ENCODE data around the gene CAMK2B.

The CAMK2B gene

DNA sequence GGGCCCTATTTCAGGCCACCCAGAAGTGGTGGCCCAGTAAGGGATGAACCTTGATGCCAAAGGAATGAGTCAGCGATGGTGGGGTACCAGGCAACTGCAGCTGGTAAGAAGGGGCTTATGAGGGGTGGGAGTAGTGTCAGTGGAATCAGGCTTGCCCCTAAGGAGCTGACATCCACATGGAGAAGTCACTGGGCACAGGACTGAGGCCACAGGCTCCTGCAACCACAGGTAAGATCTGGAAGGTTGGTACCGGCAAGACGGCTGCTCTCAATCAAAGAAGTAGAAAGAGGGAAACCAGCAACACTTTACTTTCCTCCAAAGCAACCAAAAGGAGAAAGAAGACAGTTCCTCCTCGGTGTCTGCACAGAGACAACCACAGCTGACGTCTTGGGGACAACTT is 138.7 kb downstream of the CAMK2B start:
- Histone ChIP-seq H3K9me3 (ENCODE audit: insufficient read depth, low read length) (peaks cover 17% of the 10 kb centered on the region; the same call in 1 of the 2 replicates), H4K20me1 (ENCODE audit: low read depth, low read length) (no peaks in the 10 kb centered on the region), H3K27ac (ENCODE audit: low read depth, low read length) (no peak overlapping the region), H3K36me3 (ENCODE audit: low read length) (no peaks in the 10 kb centered on the region), H2AFZ (ENCODE audit: low read depth, low read length, severe bottlenecking) (no peak overlapping the region), H3K9ac (ENCODE audit: low read length) (no peak overlapping the region), H3K9me2 (replicated peaks; ENCODE audit: insufficient read depth, low read length) (no peaks in the 10 kb centered on the region), H3K27me3 (ENCODE audit: low read length) (0 out of 2 replicates have a peak, but pooled peaks cover 5% of the 10 kb centered on the region), H3K4me2 (ENCODE audit: low read depth, low read length, poor library complexity, severe bottlenecking) (no peak overlapping the region), H3K79me2 (ENCODE audit: insufficient read depth, low read length) (no peaks in the 10 kb centered on the region), H3F3A (ENCODE audit: insufficient read depth) (no peaks in the 10 kb centered on the region), H3K4me3 (ENCODE audit: insufficient read depth, low read length, poor library complexity, severe bottlenecking) (no peak overlapping the region)
- no peak for TF ChIP-seq EZH2phosphoT487 (conservative IDR thresholded peaks at IDR 0.05; ENCODE audit: low read length)
- TF ChIP-seq, protein P1, sequence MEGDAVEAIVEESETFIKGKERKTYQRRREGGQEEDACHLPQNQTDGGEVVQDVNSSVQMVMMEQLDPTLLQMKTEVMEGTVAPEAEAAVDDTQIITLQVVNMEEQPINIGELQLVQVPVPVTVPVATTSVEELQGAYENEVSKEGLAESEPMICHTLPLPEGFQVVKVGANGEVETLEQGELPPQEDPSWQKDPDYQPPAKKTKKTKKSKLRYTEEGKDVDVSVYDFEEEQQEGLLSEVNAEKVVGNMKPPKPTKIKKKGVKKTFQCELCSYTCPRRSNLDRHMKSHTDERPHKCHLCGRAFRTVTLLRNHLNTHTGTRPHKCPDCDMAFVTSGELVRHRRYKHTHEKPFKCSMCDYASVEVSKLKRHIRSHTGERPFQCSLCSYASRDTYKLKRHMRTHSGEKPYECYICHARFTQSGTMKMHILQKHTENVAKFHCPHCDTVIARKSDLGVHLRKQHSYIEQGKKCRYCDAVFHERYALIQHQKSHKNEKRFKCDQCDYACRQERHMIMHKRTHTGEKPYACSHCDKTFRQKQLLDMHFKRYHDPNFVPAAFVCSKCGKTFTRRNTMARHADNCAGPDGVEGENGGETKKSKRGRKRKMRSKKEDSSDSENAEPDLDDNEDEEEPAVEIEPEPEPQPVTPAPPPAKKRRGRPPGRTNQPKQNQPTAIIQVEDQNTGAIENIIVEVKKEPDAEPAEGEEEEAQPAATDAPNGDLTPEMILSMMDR (IDR thresholded peaks at IDR 0.05; ENCODE audit: insufficient read depth, low read length, poor library complexity, severe bottlenecking) = no peak

DNA sequence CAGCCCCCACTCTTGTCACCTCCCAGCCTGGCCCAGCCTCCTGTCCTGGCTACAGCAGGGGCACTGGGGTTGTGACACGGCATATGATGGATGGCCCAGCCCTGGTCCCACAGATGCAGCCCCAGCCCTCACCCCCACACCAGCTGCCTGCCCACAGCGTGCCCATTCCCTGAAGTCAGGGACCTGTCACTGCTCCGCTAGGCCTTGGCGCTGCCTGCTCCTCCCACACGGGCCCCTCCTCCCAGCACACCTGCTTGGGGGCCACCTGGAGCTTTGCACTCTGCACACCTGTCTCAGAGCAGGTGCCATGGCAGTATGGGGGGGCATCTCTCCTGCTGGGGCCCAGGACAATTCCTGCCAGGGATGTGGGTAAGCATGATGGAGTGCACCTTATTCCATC is 139.7 kb downstream of the CAMK2B start:
- Histone ChIP-seq H3K36me3 (ENCODE audit: low read length) (no peaks in the 10 kb centered on the region), H2AFZ (ENCODE audit: low read depth, low read length, severe bottlenecking) (no peak overlapping the region), H3K9me3 (ENCODE audit: insufficient read depth, low read length) (peaks cover 18% of the 10 kb centered on the region; the same call in 1 of the 2 replicates), H3K27ac (ENCODE audit: low read depth, low read length) (no peak overlapping the region), H3F3A (ENCODE audit: insufficient read depth) (no peaks in the 10 kb centered on the region), H3K9ac (ENCODE audit: low read length) (no peak overlapping the region), H3K9me2 (replicated peaks; ENCODE audit: insufficient read depth, low read length) (no peaks in the 10 kb centered on the region), H3K4me3 (ENCODE audit: insufficient read depth, low read length, poor library complexity, severe bottlenecking) (no peak overlapping the region), H3K27me3 (ENCODE audit: low read length) (0 out of 2 replicates have a peak, but pooled peaks cover 5% of the 10 kb centered on the region), H4K20me1 (ENCODE audit: low read depth, low read length) (no peaks in the 10 kb centered on the region), H3K4me2 (ENCODE audit: low read depth, low read length, poor library complexity, severe bottlenecking) (no peak overlapping the region), H3K79me2 (ENCODE audit: insufficient read depth, low read length) (no peaks in the 10 kb centered on the region)
- TF ChIP-seq, protein P1 (IDR thresholded peaks at IDR 0.05; ENCODE audit: insufficient read depth, low read length, poor library complexity, severe bottlenecking) = no peak
- no peak for TF ChIP-seq EZH2phosphoT487 (conservative IDR thresholded peaks at IDR 0.05; ENCODE audit: low read length)

DNA sequence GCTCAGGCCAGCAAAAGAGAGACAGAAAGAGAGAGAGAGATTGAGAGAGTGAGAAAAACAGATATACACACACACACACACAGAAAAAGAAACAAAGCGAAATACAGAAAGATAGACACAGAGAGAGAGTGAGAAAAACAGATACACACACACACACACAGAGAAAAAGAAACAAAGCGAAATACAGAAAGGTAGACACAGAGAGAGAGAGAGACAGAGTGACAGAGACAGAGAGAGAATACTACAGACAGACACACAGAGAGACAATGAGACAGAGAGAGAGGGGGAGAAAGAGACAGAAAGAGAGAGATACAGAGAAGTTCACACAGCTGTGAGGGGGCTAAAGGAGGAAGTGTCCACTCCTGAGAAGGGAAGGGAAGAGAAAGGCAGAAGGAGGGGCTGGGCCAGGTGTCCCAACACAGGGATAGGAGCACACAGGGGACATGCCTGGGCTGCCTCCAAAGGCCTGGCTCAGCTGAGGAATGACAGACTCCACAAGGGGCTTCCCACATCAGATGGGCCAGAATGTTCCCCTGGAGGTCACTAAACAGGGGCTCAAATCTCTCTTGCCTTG is 140.4 kb downstream of the CAMK2B start:
- H2AFZ ChIP-seq (ENCODE audit: low read depth, low read length, severe bottlenecking) = no peak overlapping the region
- no peak overlapping the region for H3K4me2 ChIP-seq (ENCODE audit: low read depth, low read length, poor library complexity, severe bottlenecking)
- no peak overlapping the region for H3K9ac ChIP-seq (ENCODE audit: low read length)
- no peaks in the 10 kb centered on the region for H3K9me2 ChIP-seq (replicated peaks; ENCODE audit: insufficient read depth, low read length)
- H3K27ac ChIP-seq (ENCODE audit: low read depth, low read length) = no peak overlapping the region
- peaks cover 18% of the 10 kb centered on the region; the same call in 1 of the 2 replicates for H3K9me3 ChIP-seq (ENCODE audit: insufficient read depth, low read length)
- H3K79me2 ChIP-seq (ENCODE audit: insufficient read depth, low read length) = no peaks in the 10 kb centered on the region
- H3K27me3 ChIP-seq (ENCODE audit: low read length) = 0 out of 2 replicates have a peak, but pooled peaks cover 5% of the 10 kb centered on the region
- H4K20me1 ChIP-seq (ENCODE audit: low read depth, low read length) = no peaks in the 10 kb centered on the region
- no peaks in the 10 kb centered on the region for H3K36me3 ChIP-seq (ENCODE audit: low read length)
- TF ChIP-seq EZH2phosphoT487 (conservative IDR thresholded peaks at IDR 0.05; ENCODE audit: low read length) = no peak
- TF ChIP-seq, protein P1 (IDR thresholded peaks at IDR 0.05; ENCODE audit: insufficient read depth, low read length, poor library complexity, severe bottlenecking) = no peak
- no peaks in the 10 kb centered on the region for H3F3A ChIP-seq (ENCODE audit: insufficient read depth)
- no peak overlapping the region for H3K4me3 ChIP-seq (ENCODE audit: insufficient read depth, low read length, poor library complexity, severe bottlenecking)
